Right renal pelvis (tissue), 4 donors: ENCODE measurements around the gene IL17RD. TPM values are rescaled to one million over a fixed set of nuclear protein-coding genes. Genes with fewer than 3 reads are reported as not detected.

Source experiments
- DNase-seq, 4 donors: peaks; one replicate each; pipeline ENCODE4 v3.0.0-alpha.2; 2013; ENCODE audit warnings: low read depth in 4 of 4, low spot score in 3 of 4, missing footprints in 1 of 4
- polyA plus RNA-seq, 4 donors: library from polyadenylated mRNA; unstranded; fragments of 120-200 nt; gene quantifications; one replicate each; pipeline ENCODE4 v1.2.1, GENCODE V29; 2013; ENCODE audit not compliant: insufficient read length in 4 of 4

Gene IL17RD
- 10 to 100 TPM; 48.0 to 54.7 (median 52.6) TPM for polyA plus RNA-seq

DNA sequence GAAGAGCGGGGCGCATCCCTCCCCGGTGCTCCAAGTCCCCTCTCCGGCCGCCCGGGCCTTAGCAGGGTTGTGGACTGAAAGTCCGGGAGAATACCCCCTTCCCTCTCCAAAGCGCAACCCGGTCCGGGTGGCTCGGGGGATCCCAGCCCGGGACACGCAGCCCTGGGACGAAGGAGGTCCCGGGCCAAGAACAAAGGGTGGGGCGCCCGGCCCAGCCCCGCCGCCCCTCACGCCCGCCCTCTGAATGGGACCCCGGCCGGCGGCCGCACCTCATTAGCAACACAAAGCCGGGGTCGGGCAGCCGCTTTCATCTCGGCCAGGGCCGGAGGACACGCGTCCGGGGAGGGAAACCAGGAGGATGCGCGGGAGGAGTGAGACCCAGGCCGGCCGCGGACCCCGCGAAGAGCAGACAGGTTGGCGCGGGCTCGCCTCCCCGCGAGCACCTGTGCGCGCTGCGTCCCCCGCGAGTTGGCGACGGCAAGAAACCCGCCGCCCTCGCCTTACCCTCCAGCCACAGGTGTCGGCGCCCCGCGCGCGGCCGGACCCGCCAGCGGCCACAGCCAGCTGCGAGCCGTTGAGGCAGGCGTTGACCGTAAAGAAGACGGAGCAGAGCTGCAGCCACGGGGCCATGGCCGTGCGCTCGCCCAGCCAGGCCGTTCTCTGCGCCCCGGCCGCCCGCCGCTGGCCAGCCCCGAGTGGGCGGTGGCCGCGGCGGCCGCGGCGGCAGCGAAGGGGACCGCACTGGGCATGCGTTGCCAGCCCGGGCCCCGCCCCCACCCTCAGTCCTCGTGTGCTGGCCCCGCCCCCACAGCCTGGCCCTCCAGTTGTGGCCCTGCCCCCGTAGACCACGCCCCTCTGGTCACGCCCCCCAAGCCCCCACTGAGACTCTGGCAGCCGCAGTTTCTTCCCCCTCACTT lies at the start of gene IL17RD:
TSS of gene IL17RD (minus strand) at position 697 of the 917 bp plus-strand sequence. CDS start at position 630, 67 bp downstream.
- DNase-seq, result peak in 1 of 4 donors; percentile 74

DNA sequence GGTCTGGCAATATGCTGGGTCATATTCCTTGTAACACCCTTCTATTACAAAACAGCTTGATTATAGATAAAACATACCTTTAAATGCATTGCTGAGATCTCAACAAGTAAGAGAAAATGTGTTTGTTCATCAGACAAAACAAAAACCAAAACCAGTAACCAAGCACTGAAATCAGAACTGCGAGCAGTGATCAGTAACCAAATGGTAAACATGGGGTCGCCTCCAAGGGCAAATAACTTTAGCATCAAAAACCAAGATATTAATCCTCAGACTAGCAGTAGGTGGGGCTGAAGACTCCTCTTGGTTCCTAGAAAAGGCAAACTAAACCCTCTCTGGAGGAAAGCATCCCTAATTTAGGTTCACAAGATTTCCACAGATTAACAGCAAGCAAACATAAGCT lies 41.3 kb upstream of the IL17RD start:
- no peak for DNase-seq

DNA sequence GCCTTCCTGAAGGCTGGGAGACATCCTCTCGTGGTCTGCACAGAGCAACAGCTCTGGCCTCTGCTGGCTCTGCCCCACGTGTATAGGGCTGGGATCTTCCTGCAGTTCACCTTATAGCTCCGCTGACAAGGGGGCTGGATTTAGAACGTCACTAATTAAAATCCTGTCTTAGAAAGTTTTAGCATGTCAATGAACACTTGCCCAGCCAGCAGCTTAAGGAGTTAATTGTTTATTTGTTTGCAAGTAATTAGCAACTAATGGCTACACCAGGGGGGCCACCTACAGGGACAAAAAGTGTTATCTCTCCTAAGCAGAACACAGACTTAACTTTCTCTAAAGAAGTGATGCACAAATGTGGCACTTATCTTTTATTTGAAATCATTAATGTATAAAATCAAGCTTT lies 34.7 kb upstream of the IL17RD start, which contains the start of gene HESX1:
TSS of gene HESX1 (minus strand) at position 84 of the 403 bp plus-strand sequence. CDS start at position 24, 60 bp downstream.
- DNase-seq, result no peak

DNA sequence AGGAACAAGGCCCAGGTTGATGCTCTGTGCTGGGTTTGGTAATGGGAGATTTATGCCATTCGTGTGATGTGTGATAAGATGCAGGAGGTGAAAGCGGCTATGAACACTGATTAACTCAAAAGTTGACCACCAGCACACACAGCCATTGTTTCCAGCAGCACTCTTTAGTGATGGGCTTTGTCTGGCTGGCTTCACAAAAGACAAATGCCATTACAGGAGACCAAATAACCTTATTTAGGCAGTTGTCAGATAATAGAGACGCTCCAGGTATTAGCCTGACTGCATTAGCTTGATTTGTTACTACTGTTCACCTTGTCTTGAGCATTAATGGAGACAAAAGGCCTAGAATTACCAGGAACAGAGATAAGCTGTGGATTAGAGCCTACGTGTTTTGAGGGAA lies 29.5 kb upstream of the IL17RD start:
- no peak for DNase-seq

DNA sequence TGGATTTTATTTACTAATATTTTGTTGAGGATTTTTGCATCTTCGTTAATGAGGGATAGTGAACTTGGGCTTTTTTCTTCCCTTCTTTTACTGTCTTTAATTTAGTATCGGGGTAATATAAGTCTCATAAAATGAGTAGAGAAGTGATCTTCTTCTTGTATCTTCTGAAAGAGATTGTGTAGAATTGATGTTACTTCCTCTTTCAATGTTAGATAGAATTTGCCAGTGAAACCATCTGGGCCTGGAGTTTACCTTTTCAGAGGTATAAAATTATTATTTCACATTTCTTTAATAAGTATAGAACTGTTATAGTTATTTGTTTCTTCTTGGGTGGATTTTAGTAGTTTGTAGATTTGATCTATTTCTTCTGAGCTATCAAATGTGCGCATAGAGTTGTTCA lies 26.9 kb upstream of the IL17RD start:
- DNase-seq, result no peak

DNA sequence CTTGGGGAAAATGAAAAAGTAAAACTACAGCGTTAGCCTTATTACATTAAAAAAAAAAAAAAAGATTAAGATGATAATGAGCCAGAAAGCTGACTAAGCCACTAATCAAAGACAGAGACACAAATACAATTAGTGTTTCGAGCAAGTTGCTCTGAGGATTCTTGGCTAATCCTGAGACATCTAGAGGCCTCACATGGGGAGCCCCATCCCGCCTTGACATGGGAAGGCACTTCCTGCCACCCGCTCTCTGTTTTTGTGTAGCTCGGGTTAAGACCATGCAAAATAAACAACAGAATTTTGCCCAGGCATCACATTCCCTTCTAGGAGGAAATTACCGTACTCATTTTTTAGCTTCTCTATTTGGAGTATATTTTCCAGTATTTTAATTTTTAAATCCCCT lies 19.4 kb upstream of the IL17RD start:
- DNase-seq, result no peak

DNA sequence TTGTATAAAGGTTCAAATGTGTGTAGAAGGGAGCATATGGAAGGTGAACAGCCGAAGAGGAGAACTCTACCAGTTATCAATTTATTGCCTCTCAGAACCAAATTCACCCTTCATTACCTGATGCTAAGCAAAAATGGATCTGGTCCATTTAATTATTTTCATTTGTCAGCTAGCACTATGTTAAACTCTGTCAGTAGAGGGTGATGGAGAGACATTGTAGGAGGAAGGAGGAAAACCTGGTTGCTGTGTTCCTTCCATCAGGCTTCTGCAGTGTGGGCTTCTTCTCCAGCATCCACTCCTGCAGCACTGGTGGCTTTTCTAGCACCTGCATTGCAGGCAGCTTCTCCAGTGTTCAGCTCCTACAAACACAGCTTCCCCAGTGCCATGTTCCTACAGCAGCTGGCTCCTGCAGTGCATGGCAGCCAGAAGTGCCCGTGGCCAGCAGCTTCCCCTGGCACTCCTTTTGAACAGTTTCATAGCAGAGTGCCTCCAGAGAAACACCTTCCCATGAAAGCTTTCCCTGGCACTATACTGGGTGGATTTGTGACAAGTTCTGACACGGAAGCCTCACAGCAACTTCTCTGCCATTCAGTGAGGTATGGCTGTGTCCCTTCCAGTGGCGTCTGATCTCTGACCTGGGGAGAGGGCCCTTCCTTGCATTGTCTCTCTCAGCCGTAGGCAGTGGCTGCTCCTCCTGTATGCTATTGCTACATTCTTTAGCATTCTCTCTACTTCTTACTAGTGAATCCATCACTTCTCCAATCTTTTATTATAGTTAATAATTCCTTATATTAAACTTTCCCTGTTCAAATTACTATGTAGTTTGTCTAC lies 14.6 kb upstream of the IL17RD start:
- DNase-seq, result no peak

DNA sequence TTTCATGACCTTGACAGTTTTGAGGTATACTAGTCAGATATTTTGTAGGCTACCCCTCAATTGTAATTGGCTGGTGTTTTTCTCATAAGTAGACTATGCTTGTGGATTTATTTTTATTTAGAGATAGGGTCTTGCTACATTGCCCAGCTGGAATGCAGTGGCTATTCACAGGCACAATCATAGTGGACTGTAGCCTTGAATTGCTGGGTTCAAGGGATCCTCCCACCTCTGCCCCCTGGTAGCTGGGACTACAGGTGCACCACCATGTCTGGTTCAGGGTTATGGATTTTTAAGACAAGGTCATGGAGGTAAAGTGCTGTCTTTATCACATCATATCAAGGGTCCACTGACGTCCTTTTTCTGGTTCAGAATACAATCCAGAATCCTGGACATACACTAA lies 10.9 kb upstream of the IL17RD start:
- DNase-seq, result no peak

DNA sequence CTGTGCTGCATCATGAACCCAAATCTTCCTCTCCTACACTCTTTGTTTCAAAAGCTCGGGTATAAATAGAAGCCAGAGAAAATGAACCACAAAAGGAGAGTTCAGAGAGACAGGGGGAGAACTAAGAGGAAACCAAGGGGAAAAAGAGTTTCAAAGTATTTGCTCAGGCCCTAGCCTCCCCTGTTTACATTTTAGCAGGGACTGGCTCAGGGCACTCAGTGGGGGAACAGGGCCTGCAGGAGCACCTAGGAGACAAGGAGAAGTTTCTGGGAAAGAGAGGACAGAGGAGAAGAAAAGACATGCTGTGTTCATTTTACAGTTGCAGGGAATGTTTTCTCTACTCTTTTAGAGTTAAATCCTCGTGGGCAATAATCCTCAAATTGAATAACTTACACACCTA lies 8.5 kb upstream of the IL17RD start:
- no peak for DNase-seq

DNA sequence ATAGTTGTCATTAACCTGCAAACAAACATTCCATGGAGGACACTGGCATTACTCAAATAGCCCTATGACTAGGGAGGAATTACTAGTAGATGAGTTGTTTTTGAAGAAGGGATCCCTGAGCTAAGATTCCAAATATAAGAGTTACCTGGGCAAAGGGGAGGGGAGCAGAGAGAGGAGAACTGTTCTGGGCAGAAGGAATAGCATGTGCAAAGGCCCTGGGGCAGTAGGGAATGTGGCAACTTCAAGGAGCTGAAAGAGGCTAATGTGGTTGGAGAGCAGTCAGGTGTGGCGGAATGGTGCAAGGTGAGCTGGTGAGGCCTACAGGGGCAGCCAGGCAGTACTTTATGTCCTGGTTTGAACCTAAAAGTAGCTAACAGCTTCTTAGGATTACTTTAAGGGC lies 5.8 kb upstream of the IL17RD start:
- DNase-seq, result no peak

DNA sequence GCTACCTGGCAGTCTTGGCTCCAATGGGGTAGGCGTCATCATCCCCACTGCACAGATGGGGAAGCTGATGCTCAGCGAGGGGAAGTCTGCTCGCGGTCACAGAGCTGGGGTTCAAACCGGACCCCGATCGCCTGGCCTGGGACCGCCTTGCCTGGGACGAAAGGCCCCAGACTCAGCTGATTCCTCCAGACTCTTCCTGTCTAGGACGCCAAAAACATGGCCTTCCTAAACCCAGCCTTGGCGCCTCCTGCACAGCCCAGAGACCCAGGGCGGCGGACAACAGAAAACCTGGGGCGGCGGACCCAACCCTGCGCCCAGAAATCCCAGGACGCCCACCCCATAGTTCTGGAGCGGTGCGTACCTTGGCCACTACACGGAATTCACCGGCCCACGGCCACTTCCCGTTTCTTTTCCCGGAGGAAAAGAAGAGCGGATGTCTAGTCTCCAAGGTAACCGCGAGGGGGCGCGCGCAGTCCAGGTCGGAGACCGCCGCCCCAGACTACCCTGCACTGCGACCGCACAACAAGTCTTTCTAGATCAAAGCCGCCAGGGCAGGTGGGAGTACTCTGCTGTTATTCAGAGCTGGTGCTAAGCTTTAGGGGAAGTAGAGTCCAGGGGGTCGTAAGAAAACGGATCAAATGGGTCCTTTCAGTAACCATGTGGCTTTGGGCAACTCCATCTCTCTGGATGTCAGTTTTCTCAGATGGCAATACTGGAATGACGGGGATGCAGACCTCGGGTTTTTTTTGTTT lies 4.9 kb upstream of the IL17RD start:
- DNase-seq, result no peak

DNA sequence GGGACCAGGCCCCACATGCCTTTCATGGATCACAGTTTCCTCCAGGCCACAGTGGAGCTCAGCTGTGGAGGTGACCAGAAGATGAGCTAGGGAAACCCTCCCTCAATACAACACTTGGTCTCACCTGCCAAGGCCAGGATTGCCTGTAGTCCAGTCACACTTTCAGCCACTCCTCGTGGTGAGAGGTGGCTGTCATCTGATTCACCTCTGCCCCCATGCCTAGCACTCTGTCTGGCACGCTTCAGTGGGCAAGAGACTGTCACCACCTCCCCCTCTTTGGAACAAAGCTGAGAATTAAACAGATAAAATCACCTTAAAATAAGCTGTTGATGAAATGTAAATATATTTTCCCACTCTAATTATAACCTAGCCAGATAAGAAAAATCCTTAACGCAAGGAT lies 4.0 kb upstream of the IL17RD start:
- DNase-seq, result no peak

DNA sequence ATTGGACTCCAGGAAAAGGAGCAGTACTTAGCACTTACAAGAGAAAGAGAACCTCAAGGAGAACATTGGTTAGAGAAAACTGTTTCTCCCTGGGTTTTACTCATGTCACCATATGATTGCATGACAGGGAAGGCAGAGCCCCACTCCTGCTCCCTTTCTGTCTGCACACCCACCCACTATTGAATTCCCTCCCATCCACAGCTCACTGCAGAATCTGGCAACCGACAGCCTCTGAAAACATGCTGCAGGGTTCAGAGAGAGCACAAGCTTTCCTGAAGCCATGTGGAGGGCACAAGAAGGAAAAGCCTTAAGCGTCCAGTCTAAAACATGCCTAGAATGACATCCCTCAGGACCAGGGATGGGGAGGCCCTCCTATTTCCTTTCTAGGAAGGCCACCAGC lies 3.0 kb upstream of the IL17RD start:
- DNase-seq, result no peak

DNA sequence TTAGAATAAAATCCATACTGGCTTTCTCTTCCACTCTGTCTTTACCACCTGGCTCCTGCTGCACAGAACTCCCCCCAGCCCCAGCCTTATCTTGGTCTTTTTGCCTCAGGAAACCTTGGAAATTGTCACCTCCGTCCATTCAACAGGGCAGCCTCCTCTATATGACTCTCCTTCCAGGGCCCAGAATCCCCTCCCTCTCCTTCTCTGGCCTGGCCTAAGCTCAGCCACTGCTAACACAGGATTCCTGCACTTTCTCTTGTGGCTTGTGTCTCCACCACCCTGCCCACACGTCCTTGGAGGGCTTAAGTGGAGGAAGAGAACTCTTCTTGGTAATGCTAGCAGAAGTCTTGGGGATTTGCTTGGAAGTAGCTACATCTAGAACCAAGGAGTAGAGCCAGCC lies 1.5 kb upstream of the IL17RD start:
- no peak for DNase-seq

DNA sequence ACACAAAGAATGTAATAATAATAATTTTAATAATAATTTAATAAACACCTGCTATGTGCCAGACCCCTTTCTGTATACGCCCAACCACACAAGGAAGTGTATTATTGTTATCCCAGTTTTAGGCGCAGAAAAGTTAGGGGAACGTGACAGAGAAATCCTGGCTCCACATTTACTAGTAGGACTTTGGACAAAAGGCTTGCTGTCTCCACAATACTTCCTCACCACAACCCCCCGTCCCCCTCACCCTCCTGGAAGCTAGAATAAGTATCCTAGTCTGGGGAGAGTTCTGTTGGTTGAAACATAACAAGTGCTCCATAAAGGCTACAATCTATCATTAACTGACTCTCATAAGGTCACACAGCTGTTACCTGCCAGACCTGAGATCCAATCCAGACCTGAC lies 488 bp upstream of the IL17RD start:
- no peak for DNase-seq

DNA sequence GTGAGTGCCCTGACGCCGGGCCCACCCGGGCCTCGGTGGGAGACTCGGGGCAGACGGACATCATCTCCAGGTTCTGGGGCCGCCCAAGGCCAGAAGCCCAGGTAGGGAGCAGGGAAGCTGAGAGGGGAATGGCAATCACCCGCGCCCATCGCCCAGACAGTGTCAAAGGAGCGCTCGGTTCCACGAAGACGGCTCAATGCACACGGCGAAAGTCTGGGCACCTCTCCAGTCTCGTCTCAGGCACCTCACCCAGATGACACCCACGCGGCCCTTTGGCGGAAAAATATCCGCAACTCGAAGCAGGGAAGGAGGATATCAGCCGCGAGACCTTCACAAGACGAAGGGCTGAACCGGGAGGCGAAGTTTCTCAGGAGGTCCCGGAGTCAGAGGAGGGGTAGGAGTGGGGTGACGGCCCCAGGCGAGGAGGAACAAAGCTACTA lies 916 bp downstream of the IL17RD start:
- no peak for DNase-seq

DNA sequence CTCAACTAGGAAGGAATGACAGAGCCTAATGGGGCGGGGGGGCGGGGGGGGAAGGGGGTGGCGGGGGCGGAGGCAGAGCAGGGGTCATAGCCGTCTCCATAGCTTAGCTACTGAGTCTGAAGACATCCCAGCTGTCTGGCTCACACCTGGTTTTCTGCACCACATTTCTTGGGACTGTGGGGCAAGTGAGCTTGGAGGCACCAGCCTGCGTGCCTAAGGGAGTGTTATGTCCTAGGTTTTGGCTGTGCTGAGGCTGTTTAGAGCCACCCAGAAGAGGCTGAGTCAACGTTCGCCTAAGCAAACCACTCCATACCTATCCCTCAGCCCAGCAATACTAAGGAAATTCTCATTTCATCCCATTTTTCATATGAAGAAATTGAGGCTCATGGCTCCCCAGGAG lies 1.4 kb downstream of the IL17RD start:
- DNase-seq, result no peak

DNA sequence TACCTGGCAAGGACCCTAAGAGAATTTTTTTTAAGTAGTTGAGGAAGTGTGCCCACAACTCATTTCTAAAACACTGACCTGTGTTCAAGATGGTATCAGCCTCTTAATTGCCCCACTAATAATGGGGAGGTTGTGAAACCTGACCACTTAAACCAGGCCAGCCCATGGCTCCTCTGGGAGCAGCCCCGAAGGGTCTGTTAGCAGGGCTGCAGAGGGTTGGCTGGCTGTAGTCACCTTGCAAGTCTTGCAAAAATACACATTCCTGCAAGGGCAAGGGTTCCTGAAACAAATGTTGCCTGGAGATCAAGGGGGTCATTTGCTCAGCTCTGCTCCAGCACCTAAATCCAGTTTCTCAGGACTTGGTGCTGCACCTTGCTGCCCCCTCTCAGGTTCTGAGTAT lies 3.2 kb downstream of the IL17RD start:
- no peak for DNase-seq

DNA sequence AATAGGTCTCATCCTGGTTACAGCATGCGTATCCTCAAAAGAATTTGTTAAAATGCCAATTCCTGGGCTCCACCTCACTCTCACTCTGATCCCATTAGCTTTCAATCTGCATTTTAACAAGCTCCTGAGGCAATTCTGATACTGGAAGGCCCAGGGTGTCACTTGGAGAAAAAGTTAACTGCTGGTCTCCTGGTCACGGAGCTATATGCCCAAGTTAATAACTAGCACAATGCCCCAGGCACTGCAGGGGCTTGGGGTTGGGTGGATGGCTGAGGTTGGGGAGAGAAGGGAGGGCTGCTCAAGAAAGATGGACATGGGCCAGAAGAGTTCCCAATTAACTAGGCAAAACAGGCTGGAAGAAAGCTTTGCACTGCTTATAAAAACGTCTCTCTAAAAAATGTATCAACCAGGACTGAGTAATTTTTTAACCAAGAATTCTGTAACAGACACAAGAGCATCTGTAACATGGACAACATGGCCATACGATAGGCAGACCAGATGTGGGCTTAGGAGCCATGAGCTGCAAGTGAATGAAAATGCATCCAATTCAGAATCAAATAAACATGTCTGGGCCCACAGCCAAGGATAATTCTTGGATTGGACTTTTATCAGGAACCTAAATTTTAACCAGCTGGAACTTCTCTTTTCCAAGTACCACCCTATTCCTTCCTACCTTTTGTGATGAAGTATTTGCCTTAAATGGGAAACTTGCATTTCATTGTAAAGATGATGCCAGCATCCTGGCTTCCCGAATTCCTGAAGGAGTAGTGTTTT lies 4.2 kb downstream of the IL17RD start:
- no peak for DNase-seq
